ENCODE data around the gene NEK5.

- TF ChIP-seq CTCF (IDR thresholded peaks at IDR 0.05 in 4 of 5, conservative IDR thresholded peaks at IDR 0.05 in 1 of 5) (no peak), POLR2A (IDR thresholded peaks at IDR 0.05) (no peak)
These were observed 37.4 kb downstream of the NEK5 start for GRCh38 chr13:52091473-52091872.

Measured in gastrocnemius medialis (tissue), 4 donors.